HG03558 (cell line): ENCODE measurements around the gene SMIM12.

Experiments
- ATAC-seq: cut with Tn5 transposase; IDR thresholded peaks from one replicate; pipeline ENCODE4 v1.9.1; 2021; ENCODE audit warnings: moderate number of reproducible peaks; ENCODE audit not compliant: unreplicated experiment; ENCODE audit errors: extremely low read depth

The SMIM12 gene

GRCh38 chr1:34859446-34860200, at the start of gene SMIM12:
TSS of gene SMIM12 (minus strand) at chr1:34859749. CDS start at chr1:34855977, 3,772 bp downstream.
- ATAC-seq = peak; percentile 81

DNA sequence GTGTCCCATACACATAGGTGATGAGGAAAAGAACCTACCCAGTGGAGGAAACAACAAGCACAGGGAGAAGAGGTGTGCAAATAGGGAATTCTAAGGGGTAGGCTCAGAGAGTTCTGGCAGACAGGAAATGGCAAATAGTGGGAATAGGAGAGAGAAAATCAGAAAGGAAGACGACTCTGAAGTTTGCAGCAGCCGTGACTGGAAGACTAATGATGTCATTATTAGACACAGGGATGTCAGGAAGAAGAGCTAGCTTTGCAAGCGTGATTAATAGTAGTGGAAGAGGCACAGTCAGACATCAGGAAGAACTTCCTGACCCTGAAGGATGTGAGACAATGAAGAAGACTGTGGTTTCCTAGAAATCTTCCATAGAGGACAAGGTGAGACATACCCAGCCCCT, 48.8 kb upstream of the SMIM12 start:
- ATAC-seq = no peak

DNA sequence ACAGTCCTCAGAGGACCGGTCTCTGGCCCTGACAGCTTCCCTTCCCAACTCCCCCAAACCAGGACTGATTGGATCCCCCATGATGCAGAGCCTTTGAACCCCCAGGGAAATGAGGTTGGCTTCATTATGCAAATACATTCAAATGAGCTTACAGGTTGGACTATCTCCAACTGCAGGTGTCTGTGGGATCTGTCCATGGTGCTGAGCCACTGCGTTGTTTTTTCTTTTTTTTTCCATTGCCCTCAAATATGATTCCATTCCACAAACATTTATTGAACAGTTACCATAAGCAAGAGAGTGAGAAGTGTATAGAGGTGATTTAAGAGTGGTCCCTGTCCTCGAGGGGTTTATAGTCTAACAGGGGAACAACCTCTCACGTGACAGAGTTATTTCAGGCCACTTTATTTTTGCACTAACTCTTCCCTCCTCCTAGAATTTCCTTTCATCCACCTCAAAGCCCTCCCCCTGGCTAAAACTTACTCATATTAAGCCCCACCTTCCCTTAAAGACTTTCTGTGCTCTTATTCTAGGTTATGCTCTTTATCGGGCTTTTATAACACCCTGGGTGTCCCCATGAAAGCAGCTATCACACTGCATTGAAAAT, 48.0 kb upstream of the SMIM12 start:
- ATAC-seq = no peak

GRCh38 chr1:34906756-34907155, 47.2 kb upstream of the SMIM12 start:
- ATAC-seq = no peak

GRCh38 chr1:34906222-34906621, 46.7 kb upstream of the SMIM12 start:
- ATAC-seq = no peak

DNA sequence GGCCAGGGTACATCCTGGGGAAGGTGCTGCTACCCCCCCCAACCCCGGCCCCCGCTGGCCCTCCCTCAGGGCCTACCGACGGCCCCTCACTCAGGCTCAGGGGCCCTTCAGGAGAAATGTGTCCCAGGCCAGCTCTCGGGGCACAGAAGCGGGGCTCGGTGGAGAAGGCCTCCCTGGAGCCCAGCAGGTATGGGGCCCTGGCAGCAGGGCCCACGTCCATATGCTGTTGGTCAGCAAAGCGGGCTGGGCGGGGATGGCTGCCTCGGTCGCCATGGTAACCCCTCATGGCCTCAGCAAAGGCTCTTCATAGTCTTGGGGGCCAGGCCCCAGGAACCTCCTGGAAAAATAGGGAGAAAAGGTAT, 45.5 kb upstream of the SMIM12 start:
- ATAC-seq = no peak

- no peak for ATAC-seq
These were observed 44.9 kb upstream of the SMIM12 start for GRCh38 chr1:34904236-34905097.

DNA sequence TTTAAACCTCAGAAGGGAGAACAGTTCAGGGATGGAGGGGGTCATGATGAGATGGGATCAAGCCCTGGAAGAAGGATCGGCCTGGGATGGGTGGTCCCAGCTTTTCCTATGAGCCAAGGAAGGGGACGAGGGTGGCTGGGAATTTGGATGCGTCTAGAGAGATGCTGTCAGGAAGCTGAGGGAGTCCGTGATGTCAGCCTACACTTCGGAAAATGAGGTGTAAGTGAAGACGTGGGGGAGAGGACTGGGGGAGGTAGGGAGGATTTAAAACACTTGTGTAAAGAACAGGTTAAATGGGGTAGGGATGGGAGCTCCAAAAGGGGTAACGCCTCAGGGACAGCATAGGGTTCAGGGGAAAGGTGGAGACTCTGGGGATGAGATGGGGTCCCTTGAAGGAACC, 42.4 kb upstream of the SMIM12 start:
- no peak for ATAC-seq

GRCh38 chr1:34900775-34901502, 41.4 kb upstream of the SMIM12 start:
- ATAC-seq = no peak

DNA sequence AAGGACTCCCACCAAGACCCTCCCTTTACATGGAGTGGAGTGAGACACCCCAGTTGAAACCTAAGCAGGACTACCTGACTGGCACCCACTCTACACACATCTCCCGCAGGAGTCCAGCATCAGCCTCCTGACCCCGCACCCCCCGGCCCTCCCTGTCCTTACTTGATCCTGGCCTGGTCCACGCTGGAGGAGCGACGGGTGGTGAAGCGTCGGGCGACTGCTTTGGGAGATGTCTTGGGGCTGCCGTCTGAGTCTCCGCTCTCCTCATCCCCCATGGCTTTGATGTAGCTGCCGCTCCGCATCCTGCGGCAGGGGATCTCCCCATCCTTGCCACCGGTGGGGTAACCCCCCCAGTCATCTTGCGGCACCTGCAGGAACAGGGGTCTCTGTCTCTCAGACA, 40.4 kb upstream of the SMIM12 start:
- no peak for ATAC-seq

- ATAC-seq = no peak
These were observed 39.9 kb upstream of the SMIM12 start for GRCh38 chr1:34899471-34899870.

- no peak for ATAC-seq
These were observed 38.8 kb upstream of the SMIM12 start for GRCh38 chr1:34898330-34898761.

DNA sequence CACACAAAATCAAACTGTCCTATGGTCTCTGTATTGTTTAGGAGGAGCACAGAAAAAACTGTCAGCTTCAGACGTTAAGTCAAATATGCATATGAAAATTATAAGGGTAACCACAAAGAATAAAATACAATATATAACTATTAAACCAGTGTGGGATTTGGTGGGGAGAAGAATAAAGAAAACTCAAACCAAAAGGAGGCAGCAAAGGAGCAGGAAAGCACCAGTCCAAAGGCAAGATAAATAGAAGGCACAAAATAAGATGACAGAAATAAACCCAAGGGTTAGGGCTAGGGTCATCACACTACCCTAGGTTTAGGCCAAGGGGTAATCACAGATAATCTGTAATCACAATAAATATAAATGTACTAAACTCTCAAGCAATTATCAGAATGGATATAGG, 37.1 kb upstream of the SMIM12 start:
- no peak for ATAC-seq

DNA sequence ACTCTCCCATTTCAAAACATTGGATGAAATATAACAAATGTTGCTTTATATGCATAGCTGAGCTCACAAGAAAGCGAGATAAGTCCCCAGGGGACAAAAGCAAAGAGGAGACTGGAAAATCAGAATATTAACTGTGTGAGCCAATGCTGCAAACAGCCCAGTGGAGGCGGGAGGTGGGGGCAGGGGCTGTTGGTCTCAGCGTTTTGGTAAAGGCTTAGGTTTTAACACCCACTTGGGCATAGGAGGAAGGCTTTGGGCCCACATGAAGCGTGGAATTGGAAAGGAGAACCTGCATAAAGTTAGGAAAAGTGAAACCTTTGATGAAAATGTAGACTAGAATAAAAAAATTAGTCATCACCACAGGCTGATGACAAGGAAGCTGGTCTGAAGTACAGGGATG, 30.2 kb upstream of the SMIM12 start:
- no peak for ATAC-seq

- no peak for ATAC-seq
These were observed 28.0 kb upstream of the SMIM12 start for GRCh38 chr1:34887593-34887992.

DNA sequence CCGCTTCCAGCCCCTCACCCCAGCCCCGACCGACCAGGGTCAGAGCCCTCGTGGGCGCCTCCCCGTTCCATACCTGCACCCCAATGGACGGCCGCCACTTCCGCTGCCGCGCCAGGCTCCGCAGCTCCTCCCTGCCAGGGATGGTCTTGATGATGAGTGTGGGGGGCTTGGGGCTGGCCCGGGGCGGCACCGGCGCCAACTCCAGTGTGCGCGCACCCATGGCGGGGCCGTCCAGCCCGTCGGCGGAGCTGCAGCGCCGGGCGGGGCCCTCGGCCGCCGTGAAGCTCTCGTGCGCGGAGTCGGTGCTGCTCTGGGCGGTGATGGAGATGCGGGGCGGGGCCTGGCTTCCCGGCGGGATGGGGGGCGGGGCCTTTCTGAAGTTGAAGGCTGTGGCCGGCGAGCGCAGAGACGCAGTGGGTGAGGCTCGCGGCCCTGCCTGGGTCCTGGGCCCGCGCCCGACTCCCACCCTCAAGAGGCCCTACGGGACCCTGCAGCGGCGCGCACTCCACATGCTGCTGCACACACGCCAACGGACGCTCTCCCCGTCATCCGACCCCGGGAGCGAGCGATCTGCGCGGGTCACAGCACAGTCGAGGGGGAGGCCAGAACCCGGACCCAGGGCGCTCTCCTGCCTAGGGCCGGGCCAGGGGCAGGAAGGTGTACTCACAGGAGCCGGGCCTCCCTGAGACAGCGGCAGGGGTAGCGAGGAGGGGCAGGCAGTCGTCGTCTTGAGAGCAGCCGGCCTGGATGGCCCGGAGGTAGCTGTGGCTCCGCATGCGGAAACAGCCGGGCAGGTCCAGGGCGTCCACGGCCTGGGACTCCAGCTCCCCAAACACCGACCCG, 26.1 kb upstream of the SMIM12 start:
- no peak for ATAC-seq

DNA sequence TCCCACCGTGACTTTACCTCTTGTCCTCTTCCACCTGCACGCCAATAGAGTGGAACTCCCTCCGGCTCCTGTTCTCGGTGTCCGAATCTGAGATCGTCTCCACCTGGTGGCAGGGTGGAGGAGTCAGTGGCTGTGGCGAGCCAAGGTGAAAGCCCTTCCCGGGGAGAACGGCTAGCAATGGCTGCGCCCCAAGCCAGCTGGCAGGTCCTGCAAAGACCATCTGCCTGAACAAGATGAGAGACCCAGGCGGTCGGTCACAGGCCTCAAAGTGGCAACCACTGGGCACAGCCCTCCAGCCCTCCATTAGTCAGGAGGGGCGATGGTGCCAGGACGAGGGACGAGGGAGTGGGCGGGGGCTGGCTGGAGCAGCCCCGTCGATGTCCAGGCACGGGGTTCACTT, 25.4 kb upstream of the SMIM12 start:
- ATAC-seq = no peak

- ATAC-seq = no peak
These were observed 25.0 kb upstream of the SMIM12 start for GRCh38 chr1:34884536-34884935.

GRCh38 chr1:34879230-34879629, 19.7 kb upstream of the SMIM12 start:
- ATAC-seq = no peak

DNA sequence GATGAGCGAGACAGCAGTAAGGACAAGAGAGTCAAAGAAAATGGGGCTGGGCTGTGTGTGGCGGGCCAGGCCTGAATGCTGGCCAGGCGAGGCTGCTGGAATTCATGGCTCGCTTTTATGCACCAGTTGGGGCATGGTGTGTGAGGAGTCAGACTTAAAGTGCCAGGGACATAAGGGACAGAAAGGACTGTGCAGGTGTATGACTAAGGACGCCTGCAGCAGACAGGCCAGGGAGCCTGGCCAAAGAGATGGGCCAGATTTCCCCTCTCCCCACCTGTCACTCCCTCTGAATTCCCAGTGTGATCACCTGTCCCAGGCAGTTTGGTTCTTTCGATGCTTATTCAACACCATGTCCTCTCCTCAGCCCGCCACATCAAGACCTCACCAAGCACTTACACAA, 16.9 kb upstream of the SMIM12 start:
- ATAC-seq = no peak
